ENCODE results near the gene CSMD2. TPM values are rescaled to one million over a fixed set of nuclear protein-coding genes. Genes with fewer than 3 reads are reported as not detected.

Gene CSMD2
- polyA plus RNA-seq, 2 donors = 0.02 to 0.08 TPM

DNA sequence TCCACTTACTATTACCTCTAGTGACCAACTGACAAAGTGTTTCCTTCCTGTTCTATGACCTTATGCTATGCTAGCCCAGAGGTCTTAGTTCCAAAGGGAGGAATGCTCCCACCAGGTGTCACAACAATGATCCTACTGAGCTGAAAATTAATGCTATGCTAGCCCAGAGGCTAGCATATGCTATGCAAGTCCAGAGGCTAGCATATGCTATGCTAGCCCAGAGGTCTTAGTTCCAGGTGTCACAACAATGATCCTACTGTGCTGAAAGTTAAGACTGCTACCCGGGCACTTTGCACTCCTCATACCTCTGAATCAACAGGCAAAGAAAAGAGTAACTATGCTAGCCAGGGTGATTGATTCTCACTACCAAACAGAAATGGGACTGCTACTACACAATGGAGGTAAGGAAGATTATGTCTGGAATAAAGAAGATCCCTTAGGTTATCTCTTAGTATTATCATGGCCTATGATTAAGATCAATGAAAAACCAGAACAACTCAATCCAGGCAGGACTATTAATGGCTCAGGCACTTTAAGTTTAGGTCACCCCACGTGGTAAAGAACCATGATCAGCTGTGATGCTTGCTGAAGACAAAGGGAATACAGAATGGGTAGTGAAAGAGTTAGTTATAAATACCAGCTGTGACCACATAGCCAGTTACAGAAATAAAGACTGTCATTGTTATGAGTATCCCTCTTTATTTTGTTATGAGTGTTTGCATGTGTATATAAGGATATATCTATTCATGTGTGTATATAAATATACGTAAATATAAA is 114.1 kb downstream of the CSMD2 start:
- WGBS, 2 donors = 71 to 76% methylated on average over 3 of the region's 3 CpGs
- peaks cover 0 to 3% of the 10 kb centered on the region in 2 donors for H3K9me3 ChIP-seq (ENCODE audit: control insufficient read depth in 2 of 2, insufficient read depth in 1 of 2, low read depth in 1 of 2, low read length in 1 of 2)
- no peak overlapping the region for H3K4me3 ChIP-seq (ENCODE audit: low read depth in 1 of 2, low read length in 2 of 2)
- H3K36me3 ChIP-seq (ENCODE audit: control insufficient read depth in 2 of 2, insufficient read depth in 2 of 2, low read length in 1 of 2) = no peaks in the 10 kb centered on the region
- no peak overlapping the region for H3K27ac ChIP-seq (ENCODE audit: low read depth in 2 of 2, low read length in 1 of 2)
- no peaks in the 10 kb centered on the region for H3K27me3 ChIP-seq (ENCODE audit: control insufficient read depth in 1 of 2, insufficient read depth in 2 of 2, low read length in 2 of 2)
- H3K4me1 ChIP-seq (ENCODE audit: control insufficient read depth in 2 of 2, insufficient read depth in 2 of 2, low read length in 1 of 2) = no peaks in the 10 kb centered on the region

DNA sequence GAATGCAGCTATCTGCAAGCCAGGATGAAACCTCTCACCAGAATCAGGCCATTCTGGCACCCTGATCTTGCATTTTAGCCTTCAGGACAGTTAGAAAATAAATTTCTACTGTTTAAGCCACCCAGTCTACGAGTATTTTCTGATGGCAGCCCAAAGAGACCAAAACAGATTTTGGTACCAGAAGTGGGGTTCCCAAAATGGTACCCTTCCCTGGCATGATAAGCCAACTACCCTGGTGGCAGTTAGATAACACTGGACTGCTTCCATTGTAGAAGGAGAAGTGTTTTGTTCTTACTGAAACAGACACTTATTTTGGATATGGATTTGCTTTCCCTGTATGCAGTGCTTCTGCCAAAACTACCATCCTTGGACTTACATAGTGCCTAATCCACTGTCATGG is 115.0 kb downstream of the CSMD2 start:
- no peaks in the 10 kb centered on the region for H3K27me3 ChIP-seq (ENCODE audit: control insufficient read depth in 1 of 2, insufficient read depth in 2 of 2, low read length in 2 of 2)
- peaks cover 0 to 3% of the 10 kb centered on the region in 2 donors for H3K9me3 ChIP-seq (ENCODE audit: control insufficient read depth in 2 of 2, insufficient read depth in 1 of 2, low read depth in 1 of 2, low read length in 1 of 2)
- no peaks in the 10 kb centered on the region for H3K4me1 ChIP-seq (ENCODE audit: control insufficient read depth in 2 of 2, insufficient read depth in 2 of 2, low read length in 1 of 2)
- no peak overlapping the region for H3K4me3 ChIP-seq (ENCODE audit: low read depth in 1 of 2, low read length in 2 of 2)
- WGBS, 2 donors = 53 to 63% methylated on average over 1 of the region's 1 CpG
- H3K36me3 ChIP-seq (ENCODE audit: control insufficient read depth in 2 of 2, insufficient read depth in 2 of 2, low read length in 1 of 2) = no peaks in the 10 kb centered on the region
- H3K27ac ChIP-seq (ENCODE audit: low read depth in 2 of 2, low read length in 1 of 2) = no peak overlapping the region

DNA sequence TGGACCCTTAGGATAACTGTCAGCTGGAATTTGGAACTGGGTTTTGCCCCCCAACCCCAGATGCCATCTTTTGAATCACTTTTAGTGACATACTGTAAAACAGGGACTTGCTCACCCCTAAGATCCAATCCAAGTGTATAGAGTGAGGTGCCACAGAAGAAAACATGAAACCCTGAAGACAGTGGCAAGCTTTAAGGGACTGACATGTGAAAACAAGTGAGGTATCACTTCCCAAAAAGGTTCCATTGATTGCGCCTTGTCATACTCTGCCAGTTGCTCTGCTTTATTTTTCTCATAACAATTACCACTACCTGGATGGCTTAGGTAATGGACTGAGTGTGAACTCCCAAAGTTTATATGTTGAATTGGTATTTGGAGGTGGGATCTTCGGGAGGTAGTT is 115.6 kb downstream of the CSMD2 start:
- no peaks in the 10 kb centered on the region for H3K36me3 ChIP-seq (ENCODE audit: control insufficient read depth in 2 of 2, insufficient read depth in 2 of 2, low read length in 1 of 2)
- no peak overlapping the region for H3K27ac ChIP-seq (ENCODE audit: low read depth in 2 of 2, low read length in 1 of 2)
- H3K4me3 ChIP-seq (ENCODE audit: low read depth in 1 of 2, low read length in 2 of 2) = no peak overlapping the region
- H3K27me3 ChIP-seq (ENCODE audit: control insufficient read depth in 1 of 2, insufficient read depth in 2 of 2, low read length in 2 of 2) = no peaks in the 10 kb centered on the region
- WGBS, 2 donors = 47 to 61% methylated on average over 2 of the region's 2 CpGs
- H3K9me3 ChIP-seq (ENCODE audit: control insufficient read depth in 2 of 2, insufficient read depth in 1 of 2, low read depth in 1 of 2, low read length in 1 of 2) = peaks cover 0 to 3% of the 10 kb centered on the region in 2 donors
- no peaks in the 10 kb centered on the region for H3K4me1 ChIP-seq (ENCODE audit: control insufficient read depth in 2 of 2, insufficient read depth in 2 of 2, low read length in 1 of 2)

DNA sequence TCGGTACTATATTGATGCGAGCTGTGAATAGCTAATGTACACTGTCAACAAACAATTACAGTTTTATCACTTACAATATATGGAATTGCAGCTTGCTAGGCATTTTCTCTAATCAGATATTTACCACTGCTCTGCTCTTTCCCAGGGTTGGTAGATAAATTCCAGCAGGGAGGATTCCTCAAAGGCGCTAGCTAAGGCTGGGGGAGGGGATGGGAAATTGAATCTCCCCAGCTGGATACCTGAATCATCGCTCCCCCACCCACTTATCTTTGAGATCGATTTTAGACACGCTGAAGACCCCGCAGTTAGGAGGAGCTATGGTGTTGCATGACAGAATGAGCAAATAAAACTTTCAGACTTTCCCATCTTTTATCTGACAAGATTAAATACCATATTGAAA is 127.2 kb downstream of the CSMD2 start:
- Histone ChIP-seq H3K27ac (ENCODE audit: low read depth in 2 of 2, low read length in 1 of 2) (no peak overlapping the region), H3K36me3 (ENCODE audit: control insufficient read depth in 2 of 2, insufficient read depth in 2 of 2, low read length in 1 of 2) (no peaks in the 10 kb centered on the region), H3K4me1 (ENCODE audit: control insufficient read depth in 2 of 2, insufficient read depth in 2 of 2, low read length in 1 of 2) (no peaks in the 10 kb centered on the region), H3K9me3 (ENCODE audit: control insufficient read depth in 2 of 2, insufficient read depth in 1 of 2, low read depth in 1 of 2, low read length in 1 of 2) (no peaks in the 10 kb centered on the region), H3K27me3 (ENCODE audit: control insufficient read depth in 1 of 2, insufficient read depth in 2 of 2, low read length in 2 of 2) (no peaks in the 10 kb centered on the region), H3K4me3 (ENCODE audit: low read depth in 1 of 2, low read length in 2 of 2) (no peak overlapping the region)
- WGBS, 2 donors = 51 to 54% methylated on average over 7 of the region's 7 CpGs

DNA sequence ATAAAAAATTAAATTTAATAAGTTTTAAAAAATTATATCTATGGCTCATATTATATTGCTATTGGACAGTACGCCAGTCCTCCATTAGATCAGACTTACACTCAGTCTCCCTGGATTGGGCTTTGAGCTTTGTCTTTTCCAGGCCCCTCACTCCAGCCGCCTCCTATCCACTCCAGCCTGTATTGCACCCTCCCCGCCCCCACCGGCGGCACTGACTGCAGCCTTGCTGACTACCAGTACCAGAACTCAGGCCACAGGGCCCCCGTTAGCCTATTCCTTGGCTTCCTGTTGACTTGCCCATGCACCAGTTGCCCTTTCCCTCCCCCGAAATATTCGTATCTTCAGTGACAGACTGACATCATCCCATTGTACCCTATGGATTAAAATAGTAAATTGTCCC is 127.9 kb downstream of the CSMD2 start:
- no peaks in the 10 kb centered on the region for H3K9me3 ChIP-seq (ENCODE audit: control insufficient read depth in 2 of 2, insufficient read depth in 1 of 2, low read depth in 1 of 2, low read length in 1 of 2)
- no peaks in the 10 kb centered on the region for H3K4me1 ChIP-seq (ENCODE audit: control insufficient read depth in 2 of 2, insufficient read depth in 2 of 2, low read length in 1 of 2)
- H3K27ac ChIP-seq (ENCODE audit: low read depth in 2 of 2, low read length in 1 of 2) = no peak overlapping the region
- no peaks in the 10 kb centered on the region for H3K27me3 ChIP-seq (ENCODE audit: control insufficient read depth in 1 of 2, insufficient read depth in 2 of 2, low read length in 2 of 2)
- no peak overlapping the region for H3K4me3 ChIP-seq (ENCODE audit: low read depth in 1 of 2, low read length in 2 of 2)
- H3K36me3 ChIP-seq (ENCODE audit: control insufficient read depth in 2 of 2, insufficient read depth in 2 of 2, low read length in 1 of 2) = no peaks in the 10 kb centered on the region
- WGBS, 2 donors = 75 to 76% methylated on average over 8 of the region's 8 CpGs

DNA sequence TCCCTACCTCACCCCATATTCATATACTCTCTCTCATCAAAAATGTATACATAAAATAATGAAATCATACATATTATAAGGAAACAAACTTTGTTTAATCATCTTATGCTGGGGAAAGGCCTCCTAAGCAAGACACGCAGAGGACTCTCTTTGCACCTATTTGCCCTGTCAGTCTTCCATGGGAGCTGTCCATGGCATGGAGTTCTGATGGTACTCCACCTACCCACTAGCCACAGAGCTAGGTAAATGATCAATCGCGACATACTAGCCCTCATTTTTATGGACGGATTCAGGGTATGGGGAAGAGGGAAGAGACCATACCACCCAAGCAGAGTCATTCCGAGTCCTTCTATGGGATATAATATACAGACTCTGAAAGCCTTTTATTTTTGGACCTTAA is 131.0 kb downstream of the CSMD2 start:
- no peaks in the 10 kb centered on the region for H3K4me1 ChIP-seq (ENCODE audit: control insufficient read depth in 2 of 2, insufficient read depth in 2 of 2, low read length in 1 of 2)
- 77 to 90% methylated on average over 5 of the region's 5 CpGs for WGBS, 2 donors
- H3K36me3 ChIP-seq (ENCODE audit: control insufficient read depth in 2 of 2, insufficient read depth in 2 of 2, low read length in 1 of 2) = no peaks in the 10 kb centered on the region
- no peaks in the 10 kb centered on the region for H3K27me3 ChIP-seq (ENCODE audit: control insufficient read depth in 1 of 2, insufficient read depth in 2 of 2, low read length in 2 of 2)
- H3K4me3 ChIP-seq (ENCODE audit: low read depth in 1 of 2, low read length in 2 of 2) = no peak overlapping the region
- no peaks in the 10 kb centered on the region for H3K9me3 ChIP-seq (ENCODE audit: control insufficient read depth in 2 of 2, insufficient read depth in 1 of 2, low read depth in 1 of 2, low read length in 1 of 2)
- no peak overlapping the region for H3K27ac ChIP-seq (ENCODE audit: low read depth in 2 of 2, low read length in 1 of 2)

DNA sequence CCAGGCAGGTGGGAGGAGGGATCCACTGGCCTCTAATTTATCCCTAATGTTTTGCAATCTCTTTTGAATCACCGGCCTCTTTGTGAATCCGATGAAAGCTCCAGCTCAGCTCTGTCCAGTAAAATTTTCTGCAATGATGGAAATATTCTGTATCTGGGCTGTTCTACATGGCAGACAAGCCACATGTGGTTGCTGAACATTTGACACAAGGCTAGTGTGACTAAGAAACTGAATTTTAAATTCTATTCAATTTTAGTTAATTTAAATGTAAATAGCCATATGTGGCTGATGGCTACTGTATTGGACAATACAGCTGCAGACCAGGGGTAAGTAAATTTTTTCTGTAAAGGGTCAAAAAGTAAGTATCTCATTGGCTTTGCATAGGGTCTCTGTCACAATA is 135.1 kb downstream of the CSMD2 start:
- Histone ChIP-seq H3K4me3 (ENCODE audit: low read depth in 1 of 2, low read length in 2 of 2) (no peak overlapping the region), H3K9me3 (ENCODE audit: control insufficient read depth in 2 of 2, insufficient read depth in 1 of 2, low read depth in 1 of 2, low read length in 1 of 2) (no peaks in the 10 kb centered on the region), H3K27ac (ENCODE audit: low read depth in 2 of 2, low read length in 1 of 2) (no peak overlapping the region), H3K4me1 (ENCODE audit: control insufficient read depth in 2 of 2, insufficient read depth in 2 of 2, low read length in 1 of 2) (no peaks in the 10 kb centered on the region), H3K36me3 (ENCODE audit: control insufficient read depth in 2 of 2, insufficient read depth in 2 of 2, low read length in 1 of 2) (no peaks in the 10 kb centered on the region), H3K27me3 (ENCODE audit: control insufficient read depth in 1 of 2, insufficient read depth in 2 of 2, low read length in 2 of 2) (no peaks in the 10 kb centered on the region)
- 91% methylated on average over 2 of the region's 2 CpGs for WGBS, 2 donors

DNA sequence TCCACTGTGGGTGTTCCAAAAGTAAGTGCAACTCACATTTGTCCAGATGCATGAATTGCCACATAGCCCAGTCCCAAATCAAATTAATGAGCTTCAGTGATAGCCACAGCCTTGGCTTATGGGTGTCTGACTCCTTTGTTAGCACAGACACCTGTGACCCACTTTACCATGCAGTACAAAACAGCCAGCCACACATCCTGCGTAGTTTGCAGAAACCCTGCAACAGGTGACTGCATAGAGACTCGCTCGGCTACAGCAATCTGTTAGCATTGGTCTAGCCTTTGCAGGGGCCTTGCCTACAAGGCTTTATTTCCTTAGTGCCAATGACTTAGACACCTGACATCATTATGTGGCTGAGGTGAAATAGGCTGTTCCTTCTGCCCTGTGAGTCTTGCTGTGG is 135.5 kb downstream of the CSMD2 start:
- H3K36me3 ChIP-seq (ENCODE audit: control insufficient read depth in 2 of 2, insufficient read depth in 2 of 2, low read length in 1 of 2) = no peaks in the 10 kb centered on the region
- H3K4me3 ChIP-seq (ENCODE audit: low read depth in 1 of 2, low read length in 2 of 2) = no peak overlapping the region
- no peaks in the 10 kb centered on the region for H3K4me1 ChIP-seq (ENCODE audit: control insufficient read depth in 2 of 2, insufficient read depth in 2 of 2, low read length in 1 of 2)
- 80 to 87% methylated on average over 3 of the region's 3 CpGs for WGBS, 2 donors
- no peaks in the 10 kb centered on the region for H3K27me3 ChIP-seq (ENCODE audit: control insufficient read depth in 1 of 2, insufficient read depth in 2 of 2, low read length in 2 of 2)
- H3K9me3 ChIP-seq (ENCODE audit: control insufficient read depth in 2 of 2, insufficient read depth in 1 of 2, low read depth in 1 of 2, low read length in 1 of 2) = no peaks in the 10 kb centered on the region
- no peak overlapping the region for H3K27ac ChIP-seq (ENCODE audit: low read depth in 2 of 2, low read length in 1 of 2)

DNA sequence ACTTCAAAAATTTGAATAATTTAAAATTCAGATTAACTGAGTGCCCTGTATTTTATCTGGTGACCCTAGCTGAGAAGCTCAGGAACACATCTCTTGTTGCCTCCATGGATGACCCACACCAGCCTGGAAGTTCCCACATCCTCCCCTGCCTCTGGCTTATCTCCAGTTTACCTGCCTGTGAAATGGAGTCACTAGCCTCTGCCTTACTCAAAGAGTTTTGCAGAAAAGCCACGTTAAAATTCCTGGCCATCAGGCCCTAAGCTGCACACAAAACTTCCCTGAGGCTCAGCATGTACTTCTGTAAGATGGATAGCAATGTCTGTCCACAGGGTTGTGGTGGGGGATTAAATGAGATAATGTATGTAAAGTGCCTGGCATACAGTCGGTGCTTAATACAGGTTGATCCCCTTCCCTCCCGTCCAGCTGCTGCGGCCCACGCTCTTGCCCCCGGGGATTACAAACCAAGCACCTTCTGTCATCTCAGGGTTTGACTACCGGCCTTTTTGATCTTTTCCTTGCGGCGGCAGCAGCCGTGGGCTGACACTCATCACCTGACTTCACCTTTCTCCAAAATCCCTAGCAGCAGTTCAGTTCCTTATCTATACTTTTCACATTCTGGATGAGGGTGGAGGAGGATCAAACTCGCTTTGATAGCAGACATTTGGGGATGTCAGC is 136.5 kb downstream of the CSMD2 start:
- no peak overlapping the region for H3K4me3 ChIP-seq (ENCODE audit: low read depth in 1 of 2, low read length in 2 of 2)
- H3K27me3 ChIP-seq (ENCODE audit: control insufficient read depth in 1 of 2, insufficient read depth in 2 of 2, low read length in 2 of 2) = no peaks in the 10 kb centered on the region
- 77 to 82% methylated on average over 11 of the region's 11 CpGs for WGBS, 2 donors

DNA sequence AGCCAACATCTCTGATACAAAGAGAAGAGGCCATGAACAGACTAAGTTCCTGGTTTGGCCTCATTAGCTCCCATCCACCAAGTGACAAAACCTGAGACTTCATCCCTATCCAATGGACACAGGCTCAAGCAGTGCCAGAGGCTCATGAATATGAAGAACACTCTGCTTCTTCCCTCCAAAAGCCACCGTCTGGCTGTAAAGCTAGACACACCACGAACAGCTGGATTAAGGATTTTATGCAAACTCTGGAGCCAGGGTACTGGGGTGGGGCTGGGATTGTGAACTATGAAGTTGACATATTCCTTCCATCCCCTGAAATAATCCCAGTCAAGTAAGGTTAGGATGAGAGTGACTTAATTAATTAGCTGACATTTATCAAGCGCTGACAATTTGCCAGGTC is 139.4 kb downstream of the CSMD2 start:
- Histone ChIP-seq H3K9me3 (ENCODE audit: control insufficient read depth in 2 of 2, insufficient read depth in 1 of 2, low read depth in 1 of 2, low read length in 1 of 2) (no peaks in the 10 kb centered on the region), H3K27me3 (ENCODE audit: control insufficient read depth in 1 of 2, insufficient read depth in 2 of 2, low read length in 2 of 2) (no peaks in the 10 kb centered on the region)
- 63 to 69% methylated on average over 3 of the region's 3 CpGs for WGBS, 2 donors

More for the DNA sequence above, 136.5 kb downstream of the CSMD2 start:
- no peak overlapping the region for H3K27ac ChIP-seq (ENCODE audit: low read depth in 2 of 2, low read length in 1 of 2)
- no peaks in the 10 kb centered on the region for H3K4me1 ChIP-seq (ENCODE audit: control insufficient read depth in 2 of 2, insufficient read depth in 2 of 2, low read length in 1 of 2)
- no peaks in the 10 kb centered on the region for H3K9me3 ChIP-seq (ENCODE audit: control insufficient read depth in 2 of 2, insufficient read depth in 1 of 2, low read depth in 1 of 2, low read length in 1 of 2)
- no peaks in the 10 kb centered on the region for H3K36me3 ChIP-seq (ENCODE audit: control insufficient read depth in 2 of 2, insufficient read depth in 2 of 2, low read length in 1 of 2)

More for the DNA sequence above, 139.4 kb downstream of the CSMD2 start:
- no peak overlapping the region for H3K27ac ChIP-seq (ENCODE audit: low read depth in 2 of 2, low read length in 1 of 2)
- no peaks in the 10 kb centered on the region for H3K4me1 ChIP-seq (ENCODE audit: control insufficient read depth in 2 of 2, insufficient read depth in 2 of 2, low read length in 1 of 2)
- H3K36me3 ChIP-seq (ENCODE audit: control insufficient read depth in 2 of 2, insufficient read depth in 2 of 2, low read length in 1 of 2) = no peaks in the 10 kb centered on the region
- no peak overlapping the region for H3K4me3 ChIP-seq (ENCODE audit: low read depth in 1 of 2, low read length in 2 of 2)
